Psoas muscle (tissue), 8 donors: ENCODE data around the gene ATP6V1A. TPM values are rescaled to one million over a fixed set of nuclear protein-coding genes. Genes with fewer than 3 reads are reported as not detected.

Experiments
- ATAC-seq, 4 donors: fragments of 200-7000 bp; cut with Tn5 transposase; one replicate each; pipeline ENCODE4 v1.9.1; 2020; ENCODE audit warnings: moderate library complexity in 3 of 4, mild to moderate bottlenecking in 2 of 4
- DNase-seq, 2 donors: peaks; one replicate each; pipeline ENCODE4 v3.0.0-alpha.2; 2020
- H3K27ac ChIP-seq: fragments of 200-600 bp; one replicate; pipeline ENCODE4 v1.8.0; 2022
- H3K27me3 ChIP-seq, 3 donors: fragments of 200-600 bp in 1 of 3; one replicate each; pipeline versions ENCODE4 v1.6.1 to v1.8.0; 2013 to 2022; ENCODE audit warnings: low read length in 2 of 3, mild to moderate bottlenecking in 2 of 3, moderate library complexity in 1 of 3; ENCODE audit not compliant: insufficient read depth in 3 of 3
- H3K36me3 ChIP-seq, 2 donors: fragments of 200-600 bp in 1 of 2; one replicate each; pipeline versions ENCODE4 v1.6.1 to v1.8.0; 2013 to 2022; ENCODE audit warnings: low read depth in 1 of 2, mild to moderate bottlenecking in 1 of 2, moderate library complexity in 1 of 2; ENCODE audit not compliant: insufficient read depth in 1 of 2
- H3K4me1 ChIP-seq: fragments of 200-600 bp; one replicate; pipeline ENCODE4 v1.8.0; 2022
- H3K4me3 ChIP-seq: fragments of 200-600 bp; one replicate; pipeline ENCODE4 v1.8.0; 2022; ENCODE audit warnings: mild to moderate bottlenecking
- H3K9me3 ChIP-seq: fragments of 200-600 bp; one replicate; pipeline ENCODE4 v1.8.0; 2022
- CTCF ChIP-seq: fragments of 200-600 bp; IDR thresholded peaks from one replicate; pipeline ENCODE4 v1.8.0; 2022; ENCODE audit warnings: antibody characterized with exemption
- WGBS, 3 donors: extraction: QIAGEN DNeasy Blood & Tissue Kit; methylation state at CpG; one replicate each; pipeline versions ENCODE4 v1.1.6 to v1.1.7; 2013; 5-methylcytosine and 5-hydroxymethylcytosine counted together
- intact Hi-C, 2 donors: fragments of 100-400 bp; cut with DNase I; formaldehyde crosslinking; loops; one replicate each; pipeline versions ENCODE4 v1.11.0 to v1.14.2; 2022
- polyA plus RNA-seq, 3 donors: library from polyadenylated mRNA; stranded (reverse); fragments of 200-250 nt; gene quantifications; one replicate each; pipeline ENCODE4 v1.2.3, GENCODE V29; 2013
- total RNA-seq, 4 donors: library from RNA; stranded (reverse); fragmentation: NEBNext Ultra II Directional in 2 of 4; extraction: Animal tissue kit (Norgen Biotek cat#: 25700) in 2 of 4; gene quantifications; one replicate each; pipeline versions ENCODE4 v1.2.1 to v1.2.4, GENCODE V29; 2021 to 2023
- donor health status: healthy with polysubstance abuse.
- donor health status: DM: no; HTN: no; CAD: no; lungs with moderate emphysema.
- donor health status: Bipolar disorder and iron deficiency.
- donor health status: healthy.
- donor health status: DM: yes; HTN: yes; CAD: no.
- donor health status: DM: no; HTN: no; CAD: no.
- donor health status: DM: no; HTN: no; CAD: no.
- donor health status: DM: yes; HTN: yes; CAD: no.

The ATP6V1A gene
- total and polyA plus RNA-seq, 7 donors, result 4.2 to 20.6 (median 17.0) TPM

- no peak overlapping the region for H3K4me3 ChIP-seq
- 75 to 91% (median 76%) methylated on average over 3 of the region's 3 CpGs for WGBS, 3 donors
- no peaks in the 10 kb centered on the region for H3K9me3 ChIP-seq
- ATAC-seq (no peak), DNase-seq (no peak)
- intact Hi-C loops, result no loop called here
- H3K27ac ChIP-seq, result no peak overlapping the region
- TF ChIP-seq CTCF, result no peak
- no peaks in the 10 kb centered on the region for H3K36me3 ChIP-seq
- no peaks in the 10 kb centered on the region for H3K27me3 ChIP-seq
- H3K4me1 ChIP-seq, result no peaks in the 10 kb centered on the region
These were observed 73.0 kb downstream of the ATP6V1A start for GRCh38 chr3:113819866-113820265.

- intact Hi-C loops, result no loop called here
- WGBS, 3 donors, result 83 to 89% (median 85%) methylated on average over 2 of the region's 2 CpGs
- DNase-seq (no peak), ATAC-seq (no peak)
- Histone ChIP-seq H3K36me3 (no peaks in the 10 kb centered on the region), H3K4me3 (no peak overlapping the region), H3K9me3 (no peaks in the 10 kb centered on the region), H3K27ac (no peak overlapping the region), H3K4me1 (no peaks in the 10 kb centered on the region), H3K27me3 (no peaks in the 10 kb centered on the region)
- TF ChIP-seq CTCF, result no peak
These were observed 78.3 kb downstream of the ATP6V1A start for GRCh38 chr3:113825090-113825489.

- H3K4me1 ChIP-seq, result no peaks in the 10 kb centered on the region
- no peaks in the 10 kb centered on the region for H3K27me3 ChIP-seq
- WGBS, 3 donors, result 93 to 97% (median 94%) methylated on average over 1 of the region's 1 CpG
- ATAC-seq (no peak), DNase-seq (no peak)
- H3K27ac ChIP-seq, result no peak overlapping the region
- no peaks in the 10 kb centered on the region for H3K36me3 ChIP-seq
- no peak for TF ChIP-seq CTCF
- H3K4me3 ChIP-seq, result no peak overlapping the region
- peaks cover 3% of the 10 kb centered on the region for H3K9me3 ChIP-seq
- intact Hi-C loops, result no loop called here
These were observed 81.8 kb downstream of the ATP6V1A start for GRCh38 chr3:113828600-113828999.

GRCh38 chr3:113829576-113830354 lies 82.9 kb downstream of the ATP6V1A start:
- H3K9me3 ChIP-seq, result peaks cover 3% of the 10 kb centered on the region
- whole genome bisulfite sequencing, 3 donors, result 77 to 83% (median 80%) methylated on average over 10 of the region's 10 CpGs
- H3K4me1 ChIP-seq, result no peaks in the 10 kb centered on the region
- no peak for TF ChIP-seq CTCF
- H3K27ac ChIP-seq, result no peak overlapping the region
- no peak overlapping the region for H3K4me3 ChIP-seq
- ATAC-seq, result no peak
- intact Hi-C loops, result loop anchor here in 1 of 2 donors (10.0 kb wide), 1 partner anchor 1985 kb away; no protein-coding TSS in a partner anchor
- H3K27me3 ChIP-seq, result no peaks in the 10 kb centered on the region
- no peak for DNase-seq
- H3K36me3 ChIP-seq, result no peaks in the 10 kb centered on the region

GRCh38 chr3:113831103-113831355 lies 84.2 kb downstream of the ATP6V1A start:
- intact Hi-C loops, result loop anchor here in 1 of 2 donors (10.0 kb wide), 1 partner anchor 1984 kb away; no protein-coding TSS in a partner anchor
- no peak for ATAC-seq
- H3K27me3 ChIP-seq, result no peaks in the 10 kb centered on the region
- H3K36me3 ChIP-seq, result no peaks in the 10 kb centered on the region
- WGBS, 3 donors, result 0 to 2% (median 0%) methylated on average over 1 of the region's 1 CpG
- no peak overlapping the region for H3K4me3 ChIP-seq
- no peak for DNase-seq
- peaks cover 3% of the 10 kb centered on the region for H3K9me3 ChIP-seq
- H3K4me1 ChIP-seq, result no peaks in the 10 kb centered on the region
- H3K27ac ChIP-seq, result no peak overlapping the region
- TF ChIP-seq CTCF, result no peak
